ENCODE results near the gene CYB5R3.

Gene CYB5R3

GRCh38 chr22:42649246-42650099, at the start of gene CYB5R3:
Gene CYB5R3 (minus strand): TSS chr22:42649392. CDS start chr22:42649315, 77 bp downstream.
- peak; percentile 29 to 73 (median 49) for DNase-seq (ENCODE audit: low read depth in 3 of 3, low spot score in 1 of 3)

- DNase-seq (ENCODE audit: low read depth in 3 of 3, low spot score in 1 of 3), result no peak
Measured at GRCh38 chr22:42697542-42698013, 48.4 kb upstream of the CYB5R3 start.

GRCh38 chr22:42696331-42696967, 47.3 kb upstream of the CYB5R3 start:
- DNase-seq (ENCODE audit: low read depth in 3 of 3, low spot score in 1 of 3), result no peak

DNA sequence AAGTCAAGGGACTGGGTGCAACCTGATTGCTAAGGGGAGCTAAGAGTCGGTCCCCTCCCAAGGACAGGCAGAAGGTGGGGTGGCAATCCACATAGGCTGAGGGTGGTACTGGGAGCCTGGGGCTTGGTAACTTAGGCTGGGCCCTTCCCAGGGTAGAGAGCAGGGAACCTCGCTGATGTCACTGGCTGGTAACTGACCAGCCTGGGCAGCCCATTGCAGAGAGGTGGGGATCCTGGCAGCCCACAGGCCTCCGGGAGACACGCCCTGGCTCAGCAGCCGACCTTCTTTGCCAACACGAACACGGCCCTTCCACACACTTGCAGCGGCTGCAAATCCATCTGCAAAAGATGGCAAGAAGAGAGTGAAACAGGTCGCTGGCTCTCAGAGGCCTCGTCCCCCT, 46.1 kb upstream of the CYB5R3 start:
- DNase-seq (ENCODE audit: low read depth in 3 of 3, low spot score in 1 of 3), result no peak

DNA sequence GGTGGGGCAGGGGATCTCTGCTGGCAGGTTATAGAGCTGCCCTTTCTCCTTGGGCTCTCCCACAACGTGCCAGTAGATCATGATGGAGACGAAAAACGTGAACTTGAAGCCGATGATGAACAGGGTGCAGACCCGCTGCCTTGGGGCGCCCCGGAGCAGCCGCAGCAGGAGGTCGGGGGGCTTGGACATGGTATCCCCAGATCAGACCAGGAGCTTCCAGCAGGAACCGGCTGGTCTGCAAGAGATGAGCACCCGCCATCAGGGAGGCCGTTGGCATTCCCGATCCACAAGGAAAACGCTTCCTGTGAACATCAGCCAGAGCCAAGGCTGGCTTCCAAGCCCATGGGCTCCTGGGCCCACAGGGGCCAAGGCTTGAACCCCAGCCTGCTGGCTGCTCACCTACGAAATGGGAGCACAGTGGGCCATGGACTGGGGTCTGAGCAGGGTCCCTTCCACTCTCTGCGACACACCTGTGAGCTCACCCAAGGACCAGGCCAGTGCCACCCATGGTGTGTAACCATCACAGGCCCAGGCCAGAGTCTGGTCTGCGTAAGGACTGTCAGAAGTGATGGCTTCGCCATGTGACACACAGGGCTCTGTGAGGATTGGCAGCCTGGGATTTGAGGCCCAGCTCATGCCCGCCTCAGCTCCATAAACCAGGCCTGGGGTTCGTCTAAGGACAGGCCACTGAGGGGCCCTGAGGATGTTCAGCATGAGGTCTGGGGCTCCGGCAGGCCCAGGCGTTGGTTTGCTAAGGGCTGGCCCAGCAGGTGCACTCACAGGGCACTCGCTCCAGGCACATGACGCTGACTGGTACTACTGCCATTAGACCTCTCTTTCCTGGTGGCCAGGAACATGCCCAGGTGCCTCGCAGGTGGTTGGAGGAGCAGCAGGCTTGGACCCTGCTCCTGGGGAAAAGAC, 44.8 kb upstream of the CYB5R3 start:
- DNase-seq (ENCODE audit: low read depth in 3 of 3, low spot score in 1 of 3), result no peak

- no peak for DNase-seq (ENCODE audit: low read depth in 3 of 3, low spot score in 1 of 3)
Measured at GRCh38 chr22:42693055-42693762, 44.0 kb upstream of the CYB5R3 start.

GRCh38 chr22:42692239-42693054, 43.3 kb upstream of the CYB5R3 start:
- no peak for DNase-seq (ENCODE audit: low read depth in 3 of 3, low spot score in 1 of 3)

- no peak for DNase-seq (ENCODE audit: low read depth in 3 of 3, low spot score in 1 of 3)
Measured at GRCh38 chr22:42691440-42691839, 42.2 kb upstream of the CYB5R3 start.

DNA sequence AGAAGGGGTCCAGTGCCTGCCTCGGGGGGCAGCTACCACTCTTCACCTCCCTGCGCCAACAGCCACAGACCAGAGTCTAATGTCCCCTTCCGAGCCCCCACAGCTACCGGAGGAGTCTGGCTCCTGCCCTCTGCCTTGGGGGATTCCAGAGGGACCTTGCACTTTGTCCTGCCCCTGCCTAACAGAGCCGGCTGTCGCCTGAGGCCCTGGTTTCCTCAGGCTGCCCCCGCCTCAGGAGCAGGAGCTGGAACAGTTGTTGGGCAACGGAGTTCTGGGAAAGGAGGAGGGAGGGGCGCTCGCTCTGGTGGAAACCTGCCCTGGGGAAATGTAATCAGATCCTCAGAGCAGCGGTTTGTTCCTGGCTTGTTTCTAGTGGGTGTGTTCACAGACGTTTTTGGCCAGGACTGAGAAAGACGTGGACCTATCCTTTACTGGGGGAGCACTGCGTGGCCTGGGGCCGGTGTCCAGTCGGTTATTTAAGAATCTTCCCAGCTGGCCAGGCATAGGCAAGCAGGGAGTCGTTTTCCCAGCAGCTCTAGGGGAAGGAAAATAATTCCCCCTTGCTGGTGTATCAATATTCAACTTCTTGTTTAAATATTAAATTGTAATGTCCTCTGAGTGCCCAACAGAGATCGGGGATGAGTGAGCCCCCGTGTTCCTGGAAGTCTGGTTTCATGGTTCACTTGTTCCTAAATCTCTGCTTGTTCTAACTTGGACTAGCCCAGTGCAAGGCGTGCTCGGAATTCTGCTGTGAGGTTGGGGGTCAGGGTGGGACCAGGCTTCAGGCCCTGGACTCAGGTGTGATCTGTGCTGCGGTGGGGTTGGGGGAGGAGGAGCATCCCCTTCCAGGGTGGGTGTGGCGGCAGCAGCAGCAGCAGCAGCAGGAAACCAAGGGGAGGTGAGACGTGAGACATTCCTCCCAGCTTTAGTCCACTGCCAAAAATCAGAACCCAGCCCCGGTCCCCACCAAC, 39.3 kb upstream of the CYB5R3 start:
- DNase-seq (ENCODE audit: low read depth in 3 of 3, low spot score in 1 of 3), result no peak

- DNase-seq (ENCODE audit: low read depth in 3 of 3, low spot score in 1 of 3), result no peak
Measured at GRCh38 chr22:42686756-42687491, 37.7 kb upstream of the CYB5R3 start.

- DNase-seq (ENCODE audit: low read depth in 3 of 3, low spot score in 1 of 3), result no peak
Measured at GRCh38 chr22:42685941-42686653, 36.9 kb upstream of the CYB5R3 start.

- DNase-seq (ENCODE audit: low read depth in 3 of 3, low spot score in 1 of 3), result no peak
Measured at GRCh38 chr22:42684462-42685195, 35.4 kb upstream of the CYB5R3 start.

GRCh38 chr22:42683578-42684283, 34.5 kb upstream of the CYB5R3 start:
- no peak for DNase-seq (ENCODE audit: low read depth in 3 of 3, low spot score in 1 of 3)

DNA sequence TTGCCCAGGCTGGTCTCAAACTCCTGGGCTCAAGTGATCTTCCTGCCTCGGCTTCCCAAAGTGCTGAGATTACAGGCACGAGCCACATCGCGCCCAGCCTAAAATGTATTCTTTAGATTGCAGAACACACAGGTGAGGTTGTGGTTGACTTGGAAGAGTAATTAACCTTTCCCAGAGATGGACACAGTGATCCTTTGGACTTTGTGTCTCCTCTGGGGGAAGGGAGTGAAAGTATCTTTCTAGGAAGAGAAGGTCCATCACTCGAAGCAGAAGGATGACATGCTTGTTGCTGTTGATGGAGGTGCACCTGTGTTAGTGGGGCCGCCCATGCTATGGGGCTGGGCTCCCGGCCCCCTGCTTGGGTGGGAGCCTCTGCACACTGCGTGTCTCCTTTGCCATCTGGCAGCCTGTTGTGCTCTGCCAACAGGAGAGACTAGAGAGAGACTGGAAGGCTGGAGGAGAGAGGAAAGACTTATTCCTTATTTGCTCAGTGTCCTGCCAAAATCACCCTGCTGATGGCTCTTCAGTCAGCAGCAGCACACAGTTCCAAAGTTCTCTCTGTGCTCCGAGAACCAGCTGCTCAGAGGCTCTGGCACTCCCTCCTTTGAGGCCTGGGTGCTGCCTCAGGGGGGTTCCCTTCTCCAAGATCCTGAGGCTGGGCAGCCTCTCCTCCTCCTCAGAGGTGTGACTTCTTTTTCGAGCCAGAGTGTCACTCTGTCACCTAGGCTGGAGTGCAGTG, 33.1 kb upstream of the CYB5R3 start:
- DNase-seq (ENCODE audit: low read depth in 3 of 3, low spot score in 1 of 3), result no peak

- no peak for DNase-seq (ENCODE audit: low read depth in 3 of 3, low spot score in 1 of 3)
Measured at GRCh38 chr22:42680648-42681047, 31.5 kb upstream of the CYB5R3 start.
